ENCODE measurements around the gene LGALS12. TPM values are rescaled to one million over a fixed set of nuclear protein-coding genes. Genes with fewer than 3 reads are reported as not detected.

The LGALS12 gene
- total and polyA plus RNA-seq, 7 experiments from 2014 or later: 1.3 TPM; not detected in 6

Other genes starting within 250 kb of the LGALS12 start
- not detected for gene SLC22A9, start 136.3 kb upstream of the LGALS12 start, total RNA-seq
- not detected for gene SLC22A9, start 136.3 kb upstream of the LGALS12 start, polyA plus RNA-seq
- 1 to 10 TPM in 1 of 5 experiments, not detected in 4; 1.1 TPM for gene PLAAT5, start 14.9 kb upstream of the LGALS12 start, total RNA-seq
- gene PLAAT5, start 14.9 kb upstream of the LGALS12 start, polyA plus RNA-seq: not detected
- 100 to 1,000 TPM in 4 of 5 experiments, 10 to 100 TPM in 1; 96.2 to 170 (median 122) TPM for gene PLAAT4, start 30.7 kb downstream of the LGALS12 start, total RNA-seq
- gene PLAAT4, start 30.7 kb downstream of the LGALS12 start, polyA plus RNA-seq: 100 to 1,000 TPM; 430 to 468 TPM
- under 1 TPM in 1 of 5 experiments, not detected in 4; 0.51 TPM for gene PLAAT2, start 57.3 kb downstream of the LGALS12 start, total RNA-seq
- gene PLAAT2, start 57.3 kb downstream of the LGALS12 start, polyA plus RNA-seq: not detected
- 10 to 100 TPM in 1 of 5 experiments, 1 to 10 TPM in 3, under 1 TPM in 1; 0.92 to 10.3 (median 2.0) TPM for gene PLAAT3, start 108.3 kb downstream of the LGALS12 start, total RNA-seq
- 1 to 10 TPM; 1.9 to 4.8 TPM for gene PLAAT3, start 108.3 kb downstream of the LGALS12 start, polyA plus RNA-seq
- gene ATL3, start 165.3 kb downstream of the LGALS12 start, total RNA-seq: 10 to 100 TPM; 25.3 to 33.3 (median 29.5) TPM
- 10 to 100 TPM; 13.8 to 16.7 TPM for gene ATL3, start 165.3 kb downstream of the LGALS12 start, polyA plus RNA-seq
- 10 to 100 TPM; 20.8 to 65.7 (median 34.4) TPM for gene RTN3, start 175.4 kb downstream of the LGALS12 start, total RNA-seq
- gene RTN3, start 175.4 kb downstream of the LGALS12 start, polyA plus RNA-seq: 10 to 100 TPM; 32.6 to 35.2 TPM